EL (cell line): ENCODE measurements around the gene OR51E1.
A peak's percentile ranks its signal among the peaks of the same experiment; 100 is the strongest.

Experiments
- DNase-seq: peaks from one replicate; pipeline ENCODE4 v3.0.0-alpha.2; 2016

The OR51E1 gene, protein sequence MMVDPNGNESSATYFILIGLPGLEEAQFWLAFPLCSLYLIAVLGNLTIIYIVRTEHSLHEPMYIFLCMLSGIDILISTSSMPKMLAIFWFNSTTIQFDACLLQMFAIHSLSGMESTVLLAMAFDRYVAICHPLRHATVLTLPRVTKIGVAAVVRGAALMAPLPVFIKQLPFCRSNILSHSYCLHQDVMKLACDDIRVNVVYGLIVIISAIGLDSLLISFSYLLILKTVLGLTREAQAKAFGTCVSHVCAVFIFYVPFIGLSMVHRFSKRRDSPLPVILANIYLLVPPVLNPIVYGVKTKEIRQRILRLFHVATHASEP

GRCh38 chr11:4643682-4644081 lies at the start of gene OR51E1:
Gene OR51E1 (plus strand): TSS chr11:4643982. CDS start chr11:4652527, 8,545 bp downstream.
- no peak for DNase-seq

- DNase-seq = no peak
These were observed 38.7 kb upstream of the OR51E1 start for GRCh38 chr11:4605057-4605456.

DNA sequence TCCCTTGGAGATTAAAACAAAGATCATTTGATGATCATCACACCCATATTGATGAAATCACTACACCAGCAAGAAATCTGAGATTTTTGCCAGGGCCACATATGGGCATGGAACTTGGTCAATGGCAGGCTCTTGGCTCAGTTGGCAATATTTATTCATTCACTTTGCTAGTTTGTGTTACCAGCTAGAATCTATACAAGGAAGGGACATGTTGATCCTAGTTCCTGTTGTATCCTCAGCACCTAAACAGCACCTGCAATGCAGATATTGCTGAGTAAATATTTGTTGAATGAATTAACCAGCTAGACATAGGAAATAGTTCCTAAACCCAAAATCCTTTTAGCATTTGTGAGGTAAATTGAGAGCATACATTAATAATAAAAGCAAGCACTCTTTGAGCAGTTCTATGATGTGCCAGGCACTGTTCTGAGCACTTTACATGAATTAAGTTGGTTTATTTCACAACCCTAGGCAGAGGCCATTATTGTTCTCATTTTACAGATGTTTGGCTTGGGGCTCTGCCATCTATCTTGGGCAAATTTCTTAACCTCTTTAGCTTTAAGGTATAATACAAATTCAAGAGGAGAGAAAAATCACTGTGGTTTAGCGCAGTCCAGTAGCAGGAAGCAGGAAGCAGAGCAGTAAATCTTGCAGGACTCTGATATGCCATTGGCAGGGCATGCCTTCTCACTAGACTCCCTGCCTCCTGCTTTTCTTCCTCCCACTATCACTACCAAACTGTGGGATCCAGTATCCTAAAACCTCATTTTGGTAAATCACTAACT lies 37.4 kb upstream of the OR51E1 start:
- DNase-seq = peak; percentile 22

GRCh38 chr11:4607096-4607495 lies 36.7 kb upstream of the OR51E1 start:
- peak; percentile 13 for DNase-seq

- DNase-seq = peak; percentile 97
These were observed 35.8 kb upstream of the OR51E1 start, which contains the start of gene TRIM68 for GRCh38 chr11:4607781-4608666. Gene TRIM68 (minus strand): TSS chr11:4608231. CDS start chr11:4605504, 2,727 bp downstream.

GRCh38 chr11:4610258-4610935 lies 33.4 kb upstream of the OR51E1 start:
- DNase-seq = peak; percentile 48

GRCh38 chr11:4611986-4612385 lies 31.8 kb upstream of the OR51E1 start:
- DNase-seq = no peak

DNA sequence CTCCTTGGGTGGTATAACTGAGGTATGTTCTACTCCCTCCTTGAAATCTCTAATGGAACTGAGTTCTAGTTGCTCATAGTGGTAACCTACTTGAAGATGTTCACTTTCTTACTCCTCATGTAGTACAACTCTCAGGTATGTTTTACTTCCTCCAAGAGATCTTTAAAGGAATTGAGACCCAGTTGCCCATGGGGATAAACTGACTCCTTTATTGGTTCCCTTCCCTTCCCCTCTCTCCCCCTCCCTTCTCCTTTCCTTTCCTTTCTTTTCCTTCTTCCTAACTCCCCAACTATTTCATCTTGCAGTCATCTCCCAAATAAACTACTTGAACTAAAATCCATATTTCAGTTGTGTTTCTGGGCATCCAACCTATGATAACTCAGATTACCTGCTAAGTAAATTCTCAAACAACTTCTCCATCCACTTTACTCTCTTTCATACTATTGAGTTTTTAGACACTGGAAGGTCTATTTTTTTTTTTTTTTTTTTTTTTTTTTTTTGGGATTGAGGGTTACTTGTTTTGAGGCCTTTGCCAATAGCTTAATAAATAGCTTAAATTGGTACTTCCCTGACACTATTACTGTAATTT lies 27.8 kb upstream of the OR51E1 start:
- DNase-seq = no peak

DNA sequence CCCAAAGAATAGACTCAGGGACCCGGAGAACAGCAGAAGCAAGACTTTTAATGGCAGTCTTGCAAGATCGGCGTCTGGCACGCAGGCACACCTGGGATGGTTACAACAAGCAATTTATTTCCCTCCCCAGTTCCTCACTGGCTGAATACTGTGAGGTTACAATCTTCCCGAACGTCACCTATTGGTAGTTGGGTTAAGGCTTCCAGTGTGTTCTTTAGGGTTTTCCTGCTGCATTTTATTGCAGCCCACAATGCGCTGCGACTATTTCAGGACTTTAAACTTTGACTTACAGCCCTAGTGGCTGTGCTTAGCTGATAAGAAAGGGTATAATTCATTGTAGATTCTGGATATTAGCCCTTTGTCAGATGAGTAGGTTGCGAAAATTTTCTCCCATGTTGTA lies 24.3 kb upstream of the OR51E1 start:
- DNase-seq = no peak

GRCh38 chr11:4626207-4627099 lies 17.3 kb upstream of the OR51E1 start:
- DNase-seq = peak; percentile 73

DNA sequence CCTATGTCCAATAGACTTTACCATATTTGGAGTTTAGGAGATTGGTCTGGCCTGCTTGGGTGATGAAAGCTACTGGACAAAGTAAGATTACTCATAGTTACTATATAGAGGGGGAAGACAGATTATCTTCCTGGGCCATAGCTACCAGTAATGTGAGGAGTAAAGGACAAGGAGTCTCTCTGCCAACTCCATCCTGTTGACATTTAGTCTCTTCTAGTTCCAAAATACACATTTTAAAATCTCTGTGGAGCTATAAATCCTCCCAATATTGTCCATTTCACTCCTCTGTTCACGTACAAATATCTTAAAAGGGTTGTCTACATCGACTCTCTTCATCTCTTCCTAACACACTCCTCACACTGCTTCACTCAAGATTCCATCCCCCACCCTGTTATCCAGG lies 7.6 kb upstream of the OR51E1 start:
- no peak for DNase-seq

DNA sequence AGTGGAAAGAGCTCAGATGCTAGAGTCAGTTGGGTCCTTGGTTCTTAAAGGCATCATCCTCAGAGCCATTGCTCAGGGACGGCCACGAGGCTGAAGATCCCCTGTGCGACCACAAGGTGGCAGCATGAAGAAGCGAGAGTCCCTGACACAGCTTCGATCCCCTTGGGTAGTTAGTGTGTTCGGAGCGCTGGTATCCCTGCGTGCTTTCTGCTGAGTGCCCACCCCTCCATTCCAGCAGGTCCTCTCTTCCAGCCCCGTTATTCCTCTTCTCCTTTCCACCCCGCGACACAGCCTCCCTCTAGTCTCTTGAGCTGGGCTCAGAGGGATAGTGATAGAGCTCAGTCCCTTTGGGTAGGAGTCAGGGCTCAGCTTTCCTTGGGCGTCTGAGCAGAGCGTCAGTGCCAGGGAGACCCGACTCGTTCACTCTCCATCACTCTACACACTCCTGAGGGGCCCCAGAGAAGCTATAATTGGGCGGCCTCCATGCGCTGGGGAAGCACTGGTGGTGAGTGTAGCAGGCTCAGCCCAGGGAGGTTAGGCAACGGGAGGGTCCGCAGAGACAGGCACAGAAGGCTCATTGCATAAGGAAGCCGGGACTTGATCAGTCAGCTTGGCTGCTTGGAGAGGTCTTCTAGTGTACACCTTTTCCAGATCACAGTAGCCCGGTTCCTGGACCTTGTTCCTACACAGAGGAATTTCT lies 6.7 kb upstream of the OR51E1 start, which contains the start of gene OR51D1:
TSS of gene OR51D1 (plus strand) at position 516 of the 700 bp plus-strand sequence. CDS start 2,314 bp downstream, outside the sequence.
- DNase-seq = peak; percentile 65

DNA sequence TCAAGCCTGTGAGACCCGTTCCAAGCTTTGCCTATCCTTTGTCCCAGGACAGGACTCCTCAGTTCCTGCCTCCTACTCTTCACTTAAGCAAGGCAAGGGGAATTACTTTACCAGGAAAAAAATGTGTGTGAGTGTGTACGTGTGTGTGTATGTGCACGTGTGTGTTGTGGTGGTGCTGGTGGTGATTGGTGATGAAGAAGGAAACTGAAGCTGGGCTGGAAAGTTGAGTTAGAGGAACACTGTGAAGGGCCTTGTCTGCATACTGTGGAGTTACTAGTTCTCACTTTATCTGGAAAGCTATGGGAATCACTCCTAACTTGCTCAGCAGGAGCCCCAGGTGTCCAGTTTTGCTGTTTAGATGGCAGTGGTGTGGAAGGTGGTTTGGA lies 6.1 kb upstream of the OR51E1 start:
- no peak for DNase-seq

GRCh38 chr11:4639931-4640330 lies 3.9 kb upstream of the OR51E1 start:
- DNase-seq = no peak

DNA sequence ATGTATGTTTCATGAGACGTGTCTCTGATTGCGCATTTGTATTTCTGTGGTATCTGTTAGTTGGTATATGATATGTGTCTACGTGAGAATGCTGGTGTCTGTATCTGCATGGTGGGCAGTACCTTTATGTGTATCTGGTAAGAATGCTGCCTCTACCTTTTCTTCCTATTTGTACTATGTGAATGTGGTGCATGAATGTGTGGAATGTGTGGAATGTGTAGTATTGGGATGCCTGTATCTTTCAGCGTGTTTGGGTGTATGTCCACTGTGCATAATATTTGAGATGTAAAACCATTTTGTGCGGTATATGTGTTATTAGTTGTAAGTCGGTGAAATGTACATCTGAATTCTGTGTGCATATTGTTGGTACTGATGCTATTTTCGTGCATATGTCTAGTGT lies 2.3 kb upstream of the OR51E1 start:
- peak; percentile 12 for DNase-seq

DNA sequence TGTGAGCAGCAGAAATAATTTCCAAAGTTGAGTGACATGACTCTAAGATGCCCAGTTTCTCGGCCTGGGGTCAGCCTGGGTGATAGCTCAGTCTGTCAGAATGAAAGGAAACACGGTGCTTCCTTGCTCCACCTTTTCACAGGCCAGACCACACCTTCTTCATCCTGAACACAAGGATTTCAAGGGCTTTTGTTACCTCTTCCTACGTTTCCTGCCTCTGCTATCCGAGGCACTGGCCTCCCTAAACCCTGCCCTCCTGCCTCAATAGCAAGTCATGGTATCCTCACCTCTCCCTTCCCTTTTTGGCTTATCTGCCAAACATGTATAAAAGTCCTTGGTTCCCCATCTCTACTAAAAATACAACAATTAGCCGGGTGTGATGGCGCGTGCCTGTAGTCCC lies 1.7 kb upstream of the OR51E1 start:
- DNase-seq = no peak

GRCh38 chr11:4643076-4643475 lies 706 bp upstream of the OR51E1 start:
- peak; percentile 30 for DNase-seq

- DNase-seq = no peak
These were observed 451 bp downstream of the OR51E1 start for GRCh38 chr11:4644233-4644632.

GRCh38 chr11:4645974-4646373 lies 2.2 kb downstream of the OR51E1 start:
- no peak for DNase-seq

GRCh38 chr11:4647766-4648165 lies 4.0 kb downstream of the OR51E1 start:
- no peak for DNase-seq
